Activated T-cell treated with anti-CD3 and anti-CD28 coated beads, Interleukin-2, amount 50 U/mL, for 1 hour (primary cell): ENCODE results near the gene AKR1C4.
"Not testable (repeated sequence)": the region's sequence is repeated elsewhere in the genome, so short reads cannot be mapped to it uniquely, and the experiment has no call there.

Experiments
- DNase-seq: peaks from one replicate; pipeline ENCODE4 v3.0.0-alpha.2; 2020

Gene AKR1C4

DNA sequence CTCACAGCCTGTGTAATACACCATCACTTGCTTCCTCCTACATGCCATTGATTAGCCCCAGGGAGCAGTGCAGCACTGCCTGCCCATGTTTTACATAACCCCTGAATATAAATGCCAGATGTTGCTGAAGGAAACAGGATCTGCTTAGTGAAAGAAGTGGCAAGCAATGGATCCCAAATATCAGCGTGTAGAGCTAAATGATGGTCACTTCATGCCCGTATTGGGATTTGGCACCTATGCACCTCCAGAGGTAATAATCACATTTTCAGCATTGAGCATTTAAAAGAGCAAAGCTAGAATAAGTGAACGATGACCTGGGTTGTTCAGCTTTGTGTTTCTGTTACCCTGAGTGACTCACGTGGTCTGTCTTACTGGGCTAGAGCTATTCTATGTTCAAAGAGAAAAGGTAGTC is at the start of gene AKR1C4:
Gene AKR1C4 (plus strand): TSS at position 136 of the 412 bp plus-strand sequence. CDS start 31 bp downstream, at position 167.
- no peak for DNase-seq

DNA sequence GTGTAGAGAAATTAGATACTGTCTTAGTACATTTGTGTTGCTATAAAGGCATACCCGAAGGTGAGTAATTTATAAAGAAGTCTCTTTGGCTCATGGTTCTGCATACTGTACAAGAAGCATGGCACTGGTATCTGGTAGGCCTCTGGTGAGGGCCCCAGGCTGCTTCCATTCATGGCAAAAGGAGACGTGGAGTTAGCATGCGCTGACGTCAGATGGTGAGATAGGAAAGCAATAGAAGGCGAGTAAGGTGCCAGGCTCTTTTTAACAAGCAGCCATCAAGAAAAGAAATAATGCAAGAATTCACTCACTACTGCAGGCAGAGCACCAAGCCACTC is 49.8 kb upstream of the AKR1C4 start:
- no peak for DNase-seq

DNA sequence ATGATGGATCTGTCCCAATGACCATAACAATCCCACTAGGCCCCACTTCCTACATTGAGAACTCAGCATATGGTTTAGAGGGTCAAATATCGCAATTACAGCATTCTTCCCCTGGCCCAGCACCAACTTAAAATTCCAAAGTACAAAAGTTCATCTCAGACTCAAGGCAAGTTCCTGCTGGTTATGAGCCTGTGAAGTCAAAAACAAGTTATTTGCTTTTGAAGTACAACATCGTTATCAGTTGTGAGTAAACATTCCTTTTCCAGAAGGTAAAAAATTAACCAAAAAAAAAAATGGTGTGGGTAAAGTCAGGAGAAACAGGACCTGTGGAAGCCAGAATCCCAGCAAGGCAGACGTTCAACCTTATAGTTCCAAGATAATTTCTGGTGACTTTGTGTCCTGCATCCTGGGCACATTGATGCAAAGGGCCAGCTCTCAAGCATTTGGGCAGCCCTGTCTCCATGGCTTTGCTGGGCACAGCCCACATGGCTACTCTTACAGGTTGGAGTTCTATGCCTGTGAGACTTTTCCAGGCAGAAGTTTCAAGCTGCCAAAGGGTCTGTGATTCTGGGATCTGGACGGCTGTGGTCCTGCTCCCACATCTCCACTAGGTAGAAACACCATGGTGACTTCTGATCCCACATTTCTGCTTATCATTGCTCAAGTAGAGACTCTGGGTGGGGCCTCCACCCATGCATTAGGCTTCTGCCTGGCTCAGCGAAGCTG is 49.2 kb upstream of the AKR1C4 start:
- no peak for DNase-seq

DNA sequence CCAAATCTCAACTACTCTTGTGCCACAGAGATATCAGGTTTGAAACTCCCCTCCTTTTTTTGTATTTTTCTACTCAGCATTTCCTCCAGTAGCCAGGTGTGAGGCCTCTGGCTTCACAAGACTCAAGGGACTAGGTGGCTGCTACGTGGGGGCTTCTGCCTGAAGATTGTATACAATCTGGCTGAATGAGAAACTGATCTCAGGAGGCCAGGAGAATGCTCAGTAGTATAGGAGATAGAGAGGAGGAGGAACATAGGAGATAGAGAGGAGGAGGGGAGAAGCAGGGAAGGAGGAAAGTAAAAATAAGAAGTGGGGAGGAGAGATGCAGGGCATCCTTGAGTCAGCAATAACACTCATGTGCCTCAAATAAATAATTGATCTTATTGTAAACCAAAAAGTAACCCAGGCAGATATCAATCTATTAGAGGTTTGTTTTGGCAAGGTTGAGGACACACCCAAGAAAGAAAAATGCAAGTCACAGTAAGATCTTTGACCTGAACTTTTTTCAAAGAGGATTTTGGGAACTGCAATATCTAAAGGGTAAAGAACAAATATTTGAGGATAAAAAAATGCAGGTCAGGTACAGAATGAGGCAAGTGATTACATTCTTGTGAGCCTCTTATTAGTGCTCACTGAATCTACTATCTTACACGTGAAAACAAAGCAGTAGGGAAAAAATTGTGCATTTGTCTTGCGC is 48.5 kb upstream of the AKR1C4 start:
- no peak for DNase-seq

DNA sequence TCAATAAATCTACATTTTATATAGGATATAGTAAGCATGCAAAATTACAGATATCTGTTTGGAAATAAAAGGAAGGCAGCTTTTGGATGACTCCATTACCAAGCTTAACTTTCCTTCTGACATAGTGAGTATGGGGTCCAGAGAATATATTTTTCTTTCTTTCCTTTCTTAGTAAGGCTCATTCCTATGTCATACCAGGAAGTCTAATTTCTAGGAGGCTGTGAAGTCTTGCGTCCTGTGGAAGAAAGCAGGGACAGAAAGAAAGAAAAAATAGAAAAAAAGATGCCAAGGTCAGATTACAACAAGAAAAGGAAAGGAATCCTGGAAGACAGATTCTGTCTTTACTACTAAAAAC is 48.0 kb upstream of the AKR1C4 start:
- no peak for DNase-seq

DNA sequence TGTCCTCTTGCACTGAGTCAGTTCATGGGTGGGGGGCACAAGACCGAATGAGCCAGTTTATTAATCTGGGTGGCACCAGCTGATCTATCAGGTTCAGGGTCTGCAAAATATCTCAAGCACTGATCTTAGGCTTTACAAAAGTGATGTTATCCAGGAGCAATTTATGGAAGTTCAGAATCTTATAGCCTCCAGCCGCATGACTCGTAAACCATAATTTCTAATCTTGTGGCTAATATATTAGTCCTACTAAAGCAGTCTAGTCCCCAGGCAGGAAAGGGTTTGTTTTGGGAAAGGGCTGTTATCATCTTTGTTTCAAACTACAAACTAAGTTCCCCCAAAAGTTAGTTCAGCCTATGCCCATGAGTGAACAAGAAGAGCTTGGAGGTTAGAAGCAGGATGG is 45.6 kb upstream of the AKR1C4 start:
- no peak for DNase-seq

DNA sequence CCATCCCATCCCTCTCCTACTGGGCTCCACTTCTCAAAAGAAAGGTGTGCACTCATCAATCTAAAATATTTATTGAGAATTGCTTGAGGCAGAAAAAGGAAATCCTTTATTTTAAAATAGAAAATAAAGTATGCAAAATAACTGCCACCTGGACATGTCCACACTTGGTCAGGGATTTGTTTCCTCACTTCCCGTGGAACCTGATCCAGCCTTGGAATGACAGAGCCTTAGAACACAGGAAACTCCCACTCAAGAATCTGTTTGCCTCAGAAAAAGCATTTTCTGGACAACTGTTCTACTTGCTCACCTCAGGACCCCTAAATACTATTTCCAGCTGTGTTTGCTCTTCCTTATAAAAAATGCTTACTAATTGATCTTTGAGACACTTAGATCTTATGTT is 40.7 kb upstream of the AKR1C4 start:
- DNase-seq, result no peak

DNA sequence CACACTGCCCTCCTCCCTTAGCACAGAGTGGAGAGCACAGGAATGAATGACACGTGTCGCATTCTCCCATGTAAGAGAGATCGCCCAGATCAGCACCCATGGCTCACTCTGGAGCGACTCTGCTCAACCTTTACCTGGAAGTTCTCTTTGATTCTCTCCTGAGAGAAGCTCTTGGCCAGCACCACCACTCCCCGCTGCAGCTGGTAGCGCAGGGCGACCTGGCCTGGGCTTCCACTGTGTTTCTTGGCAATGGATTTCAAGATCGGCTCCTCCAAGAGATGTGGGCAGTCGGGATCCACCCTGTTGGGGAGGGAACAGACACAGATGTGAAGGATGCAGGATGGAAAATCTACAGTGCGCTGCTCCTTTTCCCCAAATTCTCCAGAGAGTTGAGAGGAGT is 39.1 kb upstream of the AKR1C4 start:
- DNase-seq, result no peak

DNA sequence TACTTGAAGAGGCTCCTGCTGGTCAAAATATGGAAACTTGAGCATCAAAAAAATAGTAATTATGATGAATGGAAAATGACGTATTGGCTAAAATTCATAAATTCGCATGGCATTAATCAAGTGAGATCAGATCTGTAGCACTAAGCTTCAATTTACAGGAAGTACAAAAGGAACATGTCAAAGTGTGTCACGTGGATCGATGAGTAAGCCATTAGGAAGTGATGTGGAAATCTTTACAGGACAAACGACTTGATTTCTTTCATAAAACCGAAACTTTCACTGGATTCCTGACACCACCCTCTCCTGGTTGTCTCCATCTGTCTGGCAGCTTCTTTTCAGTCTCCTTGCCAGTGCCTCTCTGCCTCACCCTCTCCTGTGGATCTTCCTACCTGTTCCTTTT is 37.5 kb upstream of the AKR1C4 start:
- no peak for DNase-seq

DNA sequence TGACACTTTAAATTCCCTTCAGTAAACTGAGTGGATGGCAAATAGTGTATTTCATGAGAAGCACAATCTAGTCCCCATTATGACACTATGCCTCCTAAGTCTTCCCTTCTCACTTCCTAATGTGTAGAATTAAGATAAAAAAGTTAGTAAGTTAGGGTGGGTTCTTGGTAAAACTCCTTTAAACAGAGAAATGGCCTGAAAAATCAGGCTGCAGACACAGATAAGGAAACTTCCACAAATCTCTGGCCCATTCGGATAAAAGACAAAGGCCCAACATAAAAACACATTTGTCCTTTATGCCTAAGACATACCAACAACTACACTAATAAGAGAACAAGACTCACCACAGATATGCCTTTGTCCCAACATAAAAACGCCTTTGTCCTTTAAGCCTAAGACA is 33.1 kb upstream of the AKR1C4 start:
- DNase-seq, result no peak

DNA sequence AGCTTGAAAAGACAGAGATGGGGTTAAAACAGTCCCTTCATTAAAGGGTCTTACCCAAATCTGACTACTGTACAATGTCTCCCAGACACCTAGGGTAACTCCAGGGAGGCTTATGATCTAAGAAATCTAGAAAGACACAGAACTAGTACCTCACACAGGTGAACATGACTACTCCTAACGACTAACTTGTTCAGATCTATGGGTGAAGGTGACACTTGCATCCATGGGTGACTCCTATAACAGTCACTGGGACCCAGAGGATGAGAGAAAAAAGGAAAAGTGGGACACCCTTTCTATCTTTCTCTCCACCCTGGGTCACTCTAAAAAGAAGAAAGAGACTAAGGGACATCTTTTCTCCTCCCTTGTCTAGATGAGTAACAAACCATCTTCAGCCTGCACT is 30.9 kb upstream of the AKR1C4 start:
- no peak for DNase-seq

DNA sequence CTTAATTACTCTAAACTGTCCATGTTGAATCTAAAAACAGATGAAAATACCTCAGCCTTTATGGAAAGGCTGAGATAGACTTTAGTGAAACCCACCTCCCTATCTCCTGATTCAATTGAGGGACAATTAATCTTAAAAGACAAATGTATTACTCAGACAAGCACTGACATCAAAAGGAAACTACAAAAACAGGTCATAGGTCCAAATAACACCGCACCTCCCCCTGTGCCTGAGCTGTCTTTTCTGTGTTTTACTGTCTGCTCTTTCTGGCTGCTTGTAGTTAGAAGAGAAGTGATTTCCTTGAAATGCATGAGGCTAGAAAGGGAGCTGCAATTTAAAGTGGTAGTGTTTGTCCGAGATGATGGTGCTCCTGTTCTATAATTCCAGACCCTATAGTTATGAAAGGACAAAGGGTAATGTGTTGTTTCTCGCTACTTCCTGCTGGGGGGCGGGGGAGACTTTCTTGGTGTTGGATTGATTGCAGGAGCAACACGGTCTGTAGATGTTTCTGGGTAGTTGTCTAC is 27.7 kb upstream of the AKR1C4 start:
- DNase-seq, result no peak

DNA sequence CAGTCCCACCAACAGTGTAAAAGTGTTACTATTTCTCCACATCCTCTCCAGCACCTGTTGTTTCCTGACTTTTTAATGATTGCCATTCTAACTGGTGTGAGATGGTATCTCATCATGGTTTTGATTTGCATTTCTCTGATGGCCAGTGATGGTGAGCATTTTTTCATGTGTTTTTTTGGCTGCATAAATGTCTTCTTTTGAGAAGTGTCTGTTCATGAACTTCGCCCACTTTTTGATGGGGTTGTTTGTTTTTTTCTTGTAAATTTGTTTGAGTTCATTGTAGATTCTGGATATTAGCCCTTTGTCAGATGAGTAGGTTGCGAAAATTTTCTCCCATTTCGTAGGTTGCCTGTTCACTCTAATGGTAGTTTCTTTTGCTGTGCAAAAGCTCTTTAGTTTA is 21.1 kb upstream of the AKR1C4 start:
- DNase-seq, result not testable (repeated sequence)

DNA sequence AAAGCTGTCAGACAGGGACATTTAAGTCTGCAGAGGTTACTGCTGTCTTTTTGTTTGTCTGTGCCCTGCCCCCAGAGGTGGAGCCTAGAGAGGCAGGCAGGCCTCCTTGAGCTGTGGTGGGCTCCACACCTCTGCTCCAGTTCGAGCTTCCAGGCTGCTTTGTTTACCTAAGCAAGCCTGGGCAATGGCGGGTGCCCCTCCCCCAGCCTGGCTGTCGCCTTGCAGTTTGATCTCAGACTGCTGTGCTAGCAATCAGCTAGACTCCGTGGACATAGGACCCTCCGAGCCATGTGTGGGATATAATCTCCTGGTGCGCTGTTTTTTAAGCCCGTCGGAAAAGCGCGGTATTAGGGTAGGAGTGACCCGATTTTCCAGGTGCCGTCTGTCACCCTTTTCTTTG is 16.1 kb upstream of the AKR1C4 start:
- not testable (repeated sequence) for DNase-seq

DNA sequence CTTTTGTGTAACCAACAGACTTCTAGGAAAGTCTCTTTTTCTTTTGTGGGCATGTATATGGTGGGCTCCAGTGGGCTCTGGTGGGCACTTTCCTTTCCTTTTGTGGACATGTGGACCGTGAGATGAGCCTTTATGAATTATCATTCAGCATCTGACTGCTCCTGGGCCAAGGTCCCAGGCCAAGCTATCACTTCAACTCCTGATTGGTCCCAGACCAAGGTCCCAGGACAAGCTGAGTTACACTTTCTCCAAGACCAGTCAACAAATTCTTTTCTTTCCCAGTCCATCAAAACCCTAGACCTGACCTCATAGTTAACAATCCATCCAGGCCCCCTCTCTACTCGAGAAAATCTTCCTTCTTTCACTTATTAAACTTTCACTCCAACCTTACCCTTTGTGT is 12.7 kb upstream of the AKR1C4 start:
- no peak for DNase-seq

DNA sequence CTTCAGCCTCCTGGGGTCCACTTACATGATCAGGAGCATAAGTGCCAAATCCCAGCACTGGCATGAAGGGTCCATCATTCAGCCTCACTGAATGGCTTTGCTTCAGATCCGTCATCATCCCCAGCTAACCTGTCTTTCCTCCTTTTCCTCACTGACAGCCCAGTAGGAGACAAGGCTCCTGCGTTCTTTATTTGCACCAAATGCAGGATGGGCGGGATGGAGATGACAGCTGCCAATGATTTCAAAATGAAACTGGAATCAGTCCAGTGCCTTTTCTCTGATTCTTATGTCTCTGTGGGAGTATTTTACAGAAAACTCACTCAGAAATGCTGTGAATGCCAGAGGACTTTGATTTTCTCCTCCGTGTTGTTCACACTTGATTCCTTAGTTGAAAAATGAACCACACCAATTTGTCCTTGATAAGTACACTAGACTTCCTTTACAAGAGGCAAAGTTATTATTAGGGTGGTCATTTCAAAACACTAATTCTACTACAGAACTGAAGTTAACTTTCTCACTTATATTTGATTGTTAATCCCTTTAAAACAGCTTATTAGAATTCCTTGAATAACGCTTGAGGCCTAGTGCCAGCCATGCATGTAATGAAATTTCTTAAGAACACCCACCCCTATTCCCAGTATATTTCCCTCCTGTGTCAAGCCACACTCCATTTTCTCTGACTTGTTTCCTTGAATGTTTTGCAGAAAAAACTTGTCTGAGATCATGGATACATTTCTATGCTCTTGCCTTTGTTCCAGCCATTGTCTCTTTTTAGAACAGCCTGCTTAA is 11.5 kb upstream of the AKR1C4 start, which contains the start of gene AKR1C8:
Gene AKR1C8 (minus strand): TSS at position 164 of the 789 bp plus-strand sequence. CDS start 46 bp downstream, at position 118.
- DNase-seq, result no peak

DNA sequence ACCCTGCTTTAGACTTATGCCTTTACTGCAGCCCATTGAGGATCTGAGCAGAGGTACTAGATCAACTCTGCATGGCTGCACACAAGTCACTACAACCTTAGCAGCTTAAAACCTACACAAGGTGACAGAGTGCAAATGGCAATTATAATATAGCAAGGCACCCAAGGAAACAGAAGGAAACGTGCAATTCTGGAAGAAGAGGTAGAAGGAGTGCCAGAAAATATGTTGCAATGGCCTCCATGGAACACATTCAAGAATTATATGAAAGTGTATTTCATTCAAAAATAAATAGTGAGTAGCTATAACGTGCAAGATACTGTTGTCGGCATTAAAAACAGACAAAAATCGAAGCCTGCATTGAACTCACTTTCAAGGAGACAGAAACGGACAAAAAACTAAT is 8.8 kb upstream of the AKR1C4 start:
- DNase-seq, result no peak

DNA sequence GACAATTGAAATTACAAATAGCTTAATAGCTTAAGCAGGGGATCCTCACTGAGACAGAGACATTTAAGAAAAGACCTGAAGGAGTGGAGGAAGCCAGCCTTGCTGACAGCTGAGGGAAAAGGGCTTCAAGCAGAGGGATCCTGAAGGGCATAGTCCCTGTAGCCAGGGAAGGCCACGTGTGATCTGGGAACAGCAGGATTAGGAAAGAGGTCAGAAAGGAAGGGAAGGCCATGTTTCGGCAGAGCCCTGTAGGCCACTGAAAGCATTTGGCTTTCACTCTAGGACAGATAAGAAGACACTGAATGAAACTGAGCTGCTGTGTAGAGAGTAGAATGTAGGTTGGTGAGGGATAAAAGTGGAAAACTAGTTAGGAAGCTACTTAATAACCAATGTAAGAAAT is 8.3 kb upstream of the AKR1C4 start:
- no peak for DNase-seq

DNA sequence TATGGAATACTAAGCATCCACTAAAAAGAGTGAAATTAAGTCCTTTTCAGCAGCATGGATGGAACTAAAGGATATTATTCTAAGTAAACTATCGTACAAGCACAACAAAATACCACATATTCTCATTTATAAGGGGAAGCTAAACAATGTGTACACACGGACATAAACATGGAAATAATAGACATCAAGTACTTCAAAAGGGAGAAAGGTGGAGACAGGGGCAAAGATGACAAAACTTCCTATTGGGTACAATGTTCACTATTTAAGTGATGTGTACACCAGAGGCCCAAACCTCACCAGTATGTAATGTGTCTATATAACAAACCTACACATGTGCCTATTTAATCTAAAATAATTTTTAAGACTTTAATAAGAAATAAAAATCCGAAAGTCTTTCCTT is 2.2 kb upstream of the AKR1C4 start:
- DNase-seq, result no peak

DNA sequence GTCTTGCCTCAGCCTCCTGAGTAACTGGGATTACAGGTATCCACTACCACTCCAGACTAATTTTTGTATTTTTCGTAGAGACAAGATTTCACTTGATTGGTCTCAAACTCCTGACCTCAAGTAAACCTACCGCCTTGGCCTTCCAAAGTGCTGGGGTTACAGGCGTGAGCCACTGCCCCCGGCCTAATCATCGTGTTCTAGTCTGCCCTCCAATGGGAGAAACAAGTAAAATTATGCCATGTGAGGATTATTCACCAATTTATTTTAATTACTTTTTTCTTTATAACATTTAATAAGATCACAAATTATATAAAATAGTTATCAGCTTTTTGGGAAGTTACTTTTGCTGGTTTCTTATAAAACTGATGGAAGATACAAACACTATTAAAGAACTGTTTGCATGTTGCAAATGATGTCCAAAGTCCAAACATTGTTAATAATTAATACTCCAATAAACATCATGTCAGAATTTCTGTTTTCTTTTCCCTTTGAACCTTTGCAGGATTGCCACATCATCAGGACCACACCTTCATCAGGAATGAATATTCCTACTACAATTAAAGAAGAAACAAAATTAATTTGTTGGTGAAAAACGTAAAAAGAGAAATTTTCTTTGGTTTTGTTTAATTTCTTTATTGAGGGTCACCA is 786 bp upstream of the AKR1C4 start:
- DNase-seq, result no peak

DNA sequence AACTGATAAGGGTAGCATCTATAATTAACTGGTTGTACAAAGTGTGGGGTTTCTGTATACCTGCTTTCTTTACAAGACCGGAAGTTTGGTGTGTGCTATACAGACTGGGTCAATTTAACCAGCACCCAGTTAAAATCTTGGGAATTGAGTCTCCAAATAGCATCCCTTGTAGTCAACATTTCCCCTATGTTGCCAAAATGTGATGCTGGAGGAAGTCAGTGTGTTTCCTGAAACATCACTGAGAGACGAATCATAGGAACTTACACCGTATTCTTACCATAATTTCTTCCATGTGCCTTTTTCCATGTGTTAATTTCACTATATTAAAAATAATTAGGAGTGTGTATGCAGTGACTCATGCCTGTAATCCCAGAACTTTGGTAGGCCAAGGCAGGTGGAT is 1.7 kb downstream of the AKR1C4 start:
- DNase-seq, result no peak

DNA sequence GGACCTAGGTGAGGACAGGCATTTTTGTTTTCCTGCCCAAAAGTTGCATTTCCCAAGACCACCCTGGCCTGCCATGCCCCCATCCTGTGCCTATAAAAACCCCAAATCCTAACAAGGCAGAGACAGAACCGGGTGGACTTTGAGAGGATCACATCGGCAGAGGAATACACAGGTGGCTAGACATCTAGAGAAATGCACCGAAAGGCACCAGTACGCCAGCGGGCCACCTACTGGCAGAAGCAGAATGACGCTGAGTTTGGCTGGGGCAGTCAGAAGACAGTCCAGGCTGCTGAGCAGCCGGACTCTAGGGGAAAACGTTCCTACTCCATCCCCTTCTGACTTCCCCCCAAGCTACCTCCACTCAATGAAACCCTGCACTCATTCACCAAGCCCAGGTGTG is 2.8 kb downstream of the AKR1C4 start:
- no peak for DNase-seq

DNA sequence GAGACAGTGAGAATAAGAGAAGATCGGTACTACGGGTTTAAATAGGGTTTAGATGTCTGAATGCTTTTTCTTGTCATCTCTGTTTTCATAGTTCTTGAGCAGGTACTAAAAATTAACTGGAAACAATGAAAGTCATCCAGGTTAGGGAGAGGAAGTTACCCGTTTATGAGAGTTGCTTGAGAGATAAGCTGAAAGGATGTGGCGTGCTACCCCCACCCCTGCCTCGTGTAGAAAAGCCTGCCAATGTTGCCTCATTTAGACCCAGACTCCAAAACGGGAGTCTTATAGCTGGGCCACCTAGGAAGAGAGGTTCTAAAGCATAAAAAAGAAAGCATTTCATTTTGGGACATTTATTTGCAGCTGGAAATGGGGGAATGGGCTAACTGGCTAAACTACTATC is 10.2 kb downstream of the AKR1C4 start:
- DNase-seq, result no peak
